PFSK-1 (cell line): Measurements from ENCODE around the gene TXNDC5.

Source experiments
- FOXP2 ChIP-seq: optimal IDR thresholded peaks from 2 replicates; pipeline ENCODE3; 2011; ENCODE audit warnings: borderline replicate concordance, control low read depth, inconsistent platforms; ENCODE audit not compliant: insufficient read depth; ENCODE audit errors: extremely low read length, extremely low read depth
- POLR2AphosphoS5 ChIP-seq: IDR thresholded peaks from 2 replicates; pipeline ENCODE4 v1.6.1; 2012; ENCODE audit warnings: low read depth, mild to moderate bottlenecking, control low read depth, low read length, moderate library complexity
- REST ChIP-seq, 2 experiments: IDR thresholded peaks; 2 replicates each; pipeline versions ENCODE4 v1.6.1 to v1.8.0; 2011 to 2012; ENCODE audit warnings: low read depth in 2 of 2, low read length in 2 of 2, control low read depth in 1 of 2, inconsistent platforms in 1 of 2, mild to moderate bottlenecking in 1 of 2, moderate library complexity in 1 of 2; ENCODE audit not compliant: insufficient read depth in 1 of 2
- SIN3A ChIP-seq: IDR thresholded peaks from 2 replicates; pipeline ENCODE4 v1.6.1; 2012; ENCODE audit warnings: mild to moderate bottlenecking, low read length, moderate library complexity, borderline replicate concordance; ENCODE audit not compliant: insufficient read depth
- TAF1 ChIP-seq: IDR thresholded peaks from 2 replicates; pipeline ENCODE4 v1.6.1; 2012; ENCODE audit warnings: low read length, control low read depth, borderline replicate concordance; ENCODE audit not compliant: insufficient read depth

Gene TXNDC5

GRCh38 chr6:7921632-7922092, 11.1 kb upstream of the TXNDC5 start:
- TF ChIP-seq REST (IDR thresholded peaks at IDR 0.05; ENCODE audit: insufficient read depth in 1 of 2, low read depth in 2 of 2, low read length in 2 of 2): no peak
- TF ChIP-seq FOXP2: no peak
- no peak for TF ChIP-seq POLR2AphosphoS5
- TF ChIP-seq TAF1: no peak
- TF ChIP-seq SIN3A: no peak

- TF ChIP-seq REST (IDR thresholded peaks at IDR 0.05; ENCODE audit: insufficient read depth in 1 of 2, low read depth in 2 of 2, low read length in 2 of 2): no peak
- no peak for TF ChIP-seq TAF1
- no peak for TF ChIP-seq SIN3A
- no peak for TF ChIP-seq FOXP2
- no peak for TF ChIP-seq POLR2AphosphoS5
These were observed 10.5 kb upstream of the TXNDC5 start for GRCh38 chr6:7921046-7921445.

- no peak for TF ChIP-seq FOXP2
- TF ChIP-seq TAF1: no peak
- TF ChIP-seq POLR2AphosphoS5: no peak
- no peak for TF ChIP-seq SIN3A
- no peak for TF ChIP-seq REST (IDR thresholded peaks at IDR 0.05; ENCODE audit: insufficient read depth in 1 of 2, low read depth in 2 of 2, low read length in 2 of 2)
These were observed 9.8 kb upstream of the TXNDC5 start for GRCh38 chr6:7920425-7920824.

- no peak for TF ChIP-seq SIN3A
- TF ChIP-seq TAF1: no peak
- TF ChIP-seq POLR2AphosphoS5: no peak
- TF ChIP-seq FOXP2: no peak
- no peak for TF ChIP-seq REST (IDR thresholded peaks at IDR 0.05; ENCODE audit: insufficient read depth in 1 of 2, low read depth in 2 of 2, low read length in 2 of 2)
These were observed 9.3 kb upstream of the TXNDC5 start for GRCh38 chr6:7919871-7920270.

- TF ChIP-seq REST (IDR thresholded peaks at IDR 0.05; ENCODE audit: insufficient read depth in 1 of 2, low read depth in 2 of 2, low read length in 2 of 2): no peak
- no peak for TF ChIP-seq POLR2AphosphoS5
- TF ChIP-seq TAF1: no peak
- no peak for TF ChIP-seq FOXP2
- no peak for TF ChIP-seq SIN3A
These were observed 7.8 kb upstream of the TXNDC5 start for GRCh38 chr6:7918403-7918802.
